Cardiac fibroblast (primary cell): ENCODE data around the gene CTAGE1.
"Not testable (repeated sequence)": the region's sequence is repeated elsewhere in the genome, so short reads cannot be mapped to it uniquely, and the experiment has no call there.

Experiments used
- DNase-seq, 2 donors: peaks; one replicate each; pipeline versions ENCODE4 v3.0.0 to v3.0.0-alpha.2; 2010; ENCODE audit warnings: low read depth in 2 of 2
- H3K4me3 ChIP-seq, 2 donors: replicated peaks in 1 of 2; 1 replicate in 1 of 2; 2 replicates in 1 of 2; pipeline ENCODE4 v1.5.1; 2011; ENCODE audit warnings: low read depth in 2 of 2, low read length in 2 of 2, mild to moderate bottlenecking in 2 of 2, moderate library complexity in 1 of 2
- CTCF ChIP-seq: IDR thresholded peaks from one replicate; pipeline ENCODE4 v1.5.1; 2011; ENCODE audit warnings: low read depth, mild to moderate bottlenecking, low read length, inconsistent platforms

Gene CTAGE1

GRCh38 chr18:22409445-22409844 is 8.3 kb downstream of the CTAGE1 start:
- H3K4me3 ChIP-seq: no peak overlapping the region
- DNase-seq: no peak
- TF ChIP-seq CTCF: no peak

- no peak for DNase-seq
- peak; percentile 33 for TF ChIP-seq CTCF
- no peak overlapping the region for H3K4me3 ChIP-seq
These were observed 9.7 kb downstream of the CTAGE1 start for GRCh38 chr18:22408059-22408458.

DNA sequence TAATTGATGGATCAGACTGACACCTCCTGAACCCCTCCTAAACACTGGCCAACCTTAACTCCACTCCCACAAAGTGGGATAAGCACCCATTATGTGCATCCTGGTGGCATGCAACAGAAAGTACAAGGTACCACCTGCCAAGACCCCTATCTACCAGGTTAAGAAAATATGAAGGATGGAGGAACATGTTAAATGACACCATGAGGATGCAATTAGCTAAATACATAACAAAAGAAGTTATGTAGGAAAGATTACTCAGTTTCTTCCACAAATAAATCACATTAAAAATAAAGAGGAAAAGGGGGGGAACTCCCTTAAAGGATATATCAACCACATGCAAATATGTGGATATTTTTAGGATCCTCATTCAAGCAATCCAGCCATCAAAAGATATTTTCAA is 12.6 kb downstream of the CTAGE1 start:
- DNase-seq: no peak
- no peak for TF ChIP-seq CTCF
- H3K4me3 ChIP-seq: no peak overlapping the region

DNA sequence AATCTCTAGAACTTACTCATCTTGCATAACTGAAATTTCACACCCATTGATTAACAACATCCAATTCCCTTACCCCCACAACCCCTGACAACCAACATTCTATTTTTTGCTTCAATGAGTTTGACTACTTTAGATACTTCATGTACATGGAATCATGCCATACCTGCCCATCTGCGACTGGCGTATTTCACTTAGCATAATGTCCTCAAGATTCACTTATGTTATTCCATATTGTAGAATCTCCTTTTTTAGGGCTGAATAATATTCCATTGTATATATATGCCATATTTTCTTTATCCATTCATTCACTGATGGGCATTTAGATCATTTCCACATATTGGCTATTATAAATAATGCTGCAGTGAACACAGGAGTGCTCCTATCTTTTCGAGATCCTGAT is 13.8 kb downstream of the CTAGE1 start:
- no peak for TF ChIP-seq CTCF
- H3K4me3 ChIP-seq: no peak overlapping the region
- no peak for DNase-seq

DNA sequence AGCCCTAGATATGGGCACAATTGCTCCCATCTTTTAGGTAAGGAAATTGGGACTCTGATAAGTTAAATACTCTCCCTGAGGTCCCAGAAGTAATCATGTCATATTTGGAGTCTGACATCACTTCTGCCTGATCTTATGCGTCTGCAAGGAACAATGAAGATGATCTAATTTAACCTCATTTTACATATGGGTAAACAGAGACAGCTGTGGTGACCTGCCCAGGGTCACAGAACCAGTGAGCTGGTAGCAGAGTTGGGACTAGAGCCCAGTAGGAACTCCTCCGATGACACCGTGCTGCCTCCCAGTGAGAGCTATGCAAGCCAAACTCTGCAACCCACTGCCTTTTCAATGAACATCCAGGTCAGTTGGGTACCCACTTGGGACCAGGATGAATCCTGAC is 17.8 kb downstream of the CTAGE1 start:
- DNase-seq: peak in 1 of 2 donors; percentile 47
- TF ChIP-seq CTCF: no peak
- H3K4me3 ChIP-seq: no peak overlapping the region

- peak; percentile 12 to 25 for DNase-seq
- no peak overlapping the region for H3K4me3 ChIP-seq
- TF ChIP-seq CTCF: no peak
These were observed 19.3 kb downstream of the CTAGE1 start for GRCh38 chr18:22398464-22398863.

DNA sequence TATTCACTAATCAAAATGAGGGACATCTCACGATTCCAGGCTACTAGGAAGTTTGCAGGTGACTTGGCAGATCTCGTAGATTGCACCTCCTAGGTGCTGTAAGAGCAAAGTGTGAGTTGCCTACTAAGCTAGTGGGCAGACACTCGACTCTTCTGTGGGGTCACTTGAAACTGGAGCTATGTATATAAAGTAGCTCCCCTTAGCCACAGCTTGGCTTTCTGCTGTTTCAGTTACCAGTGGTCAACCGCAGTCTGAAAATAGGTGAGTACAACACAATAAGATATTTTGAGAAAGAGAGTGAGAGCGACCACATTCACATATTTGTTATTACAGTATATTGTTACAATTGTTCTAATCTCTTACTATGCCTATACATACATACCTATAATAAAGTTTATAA is 23.3 kb downstream of the CTAGE1 start:
- H3K4me3 ChIP-seq: no peak overlapping the region
- TF ChIP-seq CTCF: no peak
- no peak for DNase-seq

GRCh38 chr18:22393164-22393563 is 24.6 kb downstream of the CTAGE1 start:
- H3K4me3 ChIP-seq, DNase-seq: not testable (repeated sequence)
